Stimulated activated CD4-positive, alpha-beta T cell treated with anti-CD3 and anti-CD28 coated beads, Interleukin-15, amount 100 ng/mL, for 24 hours (primary cell): Measurements from ENCODE around the gene PREB.
"Not testable (repeated sequence)": the region's sequence is repeated elsewhere in the genome, so short reads cannot be mapped to it uniquely, and the experiment has no call there.

Source experiments
- DNase-seq: peaks from one replicate; pipeline ENCODE4 v3.0.0-alpha.2; 2020

Gene PREB

GRCh38 chr2:27133905-27134780, at the start of gene PREB:
TSS of gene PREB (minus strand) at chr2:27134636. CDS start at chr2:27134421, 215 bp downstream.
- peak; percentile 99 for DNase-seq

GRCh38 chr2:27184115-27184514, 49.7 kb upstream of the PREB start:
- no peak for DNase-seq

GRCh38 chr2:27182346-27182745, 47.9 kb upstream of the PREB start:
- DNase-seq = no peak

GRCh38 chr2:27179344-27180000, 45.0 kb upstream of the PREB start:
- DNase-seq = no peak

- no peak for DNase-seq
Measured at GRCh38 chr2:27178469-27178868, 44.0 kb upstream of the PREB start.

- no peak for DNase-seq
Measured at GRCh38 chr2:27177441-27178351, 43.3 kb upstream of the PREB start.

GRCh38 chr2:27175781-27176180, 41.3 kb upstream of the PREB start:
- not testable (repeated sequence) for DNase-seq

- DNase-seq = no peak
Measured at GRCh38 chr2:27175330-27175729, 40.9 kb upstream of the PREB start.

GRCh38 chr2:27174638-27175037, 40.2 kb upstream of the PREB start:
- no peak for DNase-seq

- DNase-seq = no peak
Measured at GRCh38 chr2:27171351-27171848, 37.0 kb upstream of the PREB start.

- no peak for DNase-seq
Measured at GRCh38 chr2:27170581-27171337, 36.3 kb upstream of the PREB start.

GRCh38 chr2:27164960-27165763, 30.7 kb upstream of the PREB start:
- DNase-seq = no peak

- no peak for DNase-seq
Measured at GRCh38 chr2:27162151-27163121, 28.0 kb upstream of the PREB start.

- no peak for DNase-seq
Measured at GRCh38 chr2:27160191-27160590, 25.8 kb upstream of the PREB start.

GRCh38 chr2:27159271-27159670, 24.8 kb upstream of the PREB start:
- no peak for DNase-seq

GRCh38 chr2:27158468-27158867, 24.0 kb upstream of the PREB start:
- DNase-seq = no peak

- DNase-seq = no peak
Measured at GRCh38 chr2:27155069-27155520, 20.7 kb upstream of the PREB start.

- no peak for DNase-seq
Measured at GRCh38 chr2:27154488-27154887, 20.1 kb upstream of the PREB start.

GRCh38 chr2:27152796-27153464, 18.5 kb upstream of the PREB start:
- DNase-seq = no peak
